A549 (cell line): ENCODE measurements around the gene EMSY. TPM values are rescaled to one million over a fixed set of nuclear protein-coding genes. Genes with fewer than 3 reads are reported as not detected.
"Not testable (repeated sequence)": the region's sequence is repeated elsewhere in the genome, so short reads cannot be mapped to it uniquely, and the experiment has no call there.

ENCODE experiments used
- ATAC-seq, 2 experiments: fragments of 200-7000 bp in 1 of 2; fragments of >200 bp in 1 of 2; cut with Nextera tagmentation in 1 of 2; cut with Tn5 transposase in 1 of 2; 3 replicates each; pipeline versions ENCODE4 v1.8.0 to v1.9.1; 2018 to 2020; ENCODE audit warnings: mild to moderate bottlenecking in 1 of 2, moderate library complexity in 1 of 2
- CTCF ChIA-PET: fragments of 300-600 bp; sonication (Branson Sonifier 250); formaldehyde crosslinking; extraction: SDS; loops from one replicate; lab custom pipeline; 2021; ENCODE audit warnings: antibody characterized with exemption, inconsistent platforms; lab: Yijun Ruan, JAX
- POLR2A ChIA-PET: fragments of 350-600 bp; formaldehyde crosslinking; extraction: SDS; loops from one replicate; lab custom pipeline; 2021; ENCODE audit warnings: antibody characterized with exemption, inconsistent platforms; lab: Yijun Ruan, JAX
- DNase-seq, 2 experiments: peaks; one replicate each; pipeline versions ENCODE4 v3.0.0 to v3.0.0-alpha.2; 2011 to 2016; ENCODE audit warnings: low read depth in 1 of 2, low spot score in 1 of 2
- FAIRE-seq: peaks from 2 replicates; lab custom pipeline; 2011; peaks lifted over from hg19 to GRCh38; lab: Jason Lieb, UNC
- H3K27ac ChIP-seq, 2 experiments: fragments of >200 bp; sonication (Bioruptor Twin); formaldehyde crosslinking; 3 replicates each; pipeline ENCODE4 v1.5.1; 2016 to 2017
- H3K4me1 ChIP-seq: fragments of >200 bp; sonication (Bioruptor Twin); formaldehyde crosslinking; 3 replicates; pipeline ENCODE4 v1.6.1; 2016
- H3K4me2 ChIP-seq: fragments of >200 bp; sonication (Bioruptor Twin); formaldehyde crosslinking; 3 replicates; pipeline ENCODE4 v1.6.1; 2016
- H3K4me3 ChIP-seq: fragments of >200 bp; sonication (Bioruptor Twin); formaldehyde crosslinking; 3 replicates; pipeline ENCODE4 v1.5.1; 2016
- H3K9me3 ChIP-seq: fragments of >200 bp; sonication (Bioruptor Twin); formaldehyde crosslinking; 3 replicates; pipeline ENCODE4 v1.6.1; 2016
- ATOH8 ChIP-seq: fragments of 250-450 bp; sonication (Bioruptor Pico); IDR thresholded peaks from 2 replicates; pipeline ENCODE4 v1.5.0; 2020; ENCODE audit warnings: low read depth, mild to moderate bottlenecking, moderate library complexity
- BCL3 ChIP-seq: fragments of >200 bp; sonication (Bioruptor Twin); formaldehyde crosslinking; IDR thresholded peaks from 3 replicates; pipeline ENCODE4 v1.6.1; 2016
- CBX8 ChIP-seq: fragments of 200-600 bp; sonication (generic); IDR thresholded peaks from 2 replicates; pipeline ENCODE4 v1.6.1; 2016
- CEBPB ChIP-seq, 2 experiments: fragments of >200 bp in 1 of 2; sonication (Bioruptor Twin) in 1 of 2; formaldehyde crosslinking in 1 of 2; IDR thresholded peaks; 2 replicates each; pipeline ENCODE4 v1.6.1; 2012 to 2016
- E2F6 ChIP-seq: IDR thresholded peaks from 2 replicates; pipeline ENCODE4 v1.6.1; 2012; ENCODE audit warnings: low read depth, borderline replicate concordance
- FOSB ChIP-seq: fragments of 250-450 bp; sonication (Bioruptor Pico); IDR thresholded peaks from 2 replicates; pipeline ENCODE4 v1.5.0; 2020; ENCODE audit warnings: mild to moderate bottlenecking, moderate library complexity
- HEYL ChIP-seq: fragments of 250-450 bp; sonication (Bioruptor Pico); IDR thresholded peaks from 2 replicates; pipeline ENCODE4 v1.8.0; 2021; ENCODE audit warnings: mild to moderate bottlenecking, moderate library complexity
- HMGXB4 ChIP-seq: fragments of 250-450 bp; sonication (Bioruptor Pico); IDR thresholded peaks from 2 replicates; pipeline ENCODE4 v1.5.0; 2021; ENCODE audit warnings: mild to moderate bottlenecking, moderate library complexity, borderline replicate concordance
- KDM1A ChIP-seq: fragments of 200-600 bp; sonication (generic); IDR thresholded peaks from 2 replicates; pipeline ENCODE4 v1.6.1; 2016; ENCODE audit warnings: low read depth, mild to moderate bottlenecking
- MAFK ChIP-seq: fragments of 450-650 bp; IDR thresholded peaks from 2 replicates; pipeline ENCODE4 v1.6.1; 2014; ENCODE audit not compliant: partially characterized antibody
- MAZ ChIP-seq: fragments of 150-350 bp; IDR thresholded peaks from 2 replicates; pipeline ENCODE4 v1.6.1; 2014; ENCODE audit warnings: antibody characterized with exemption, low read depth, low read length, borderline replicate concordance
- MYC ChIP-seq: IDR thresholded peaks from 2 replicates; pipeline ENCODE4 v1.6.1; 2012; ENCODE audit warnings: mild to moderate bottlenecking, inconsistent platforms, low read length, improper control_type of control experiment, borderline replicate concordance
- PBX3 ChIP-seq: IDR thresholded peaks from 2 replicates; pipeline ENCODE4 v1.6.1; 2012
- PHF8 ChIP-seq: fragments of 200-600 bp; sonication (generic); IDR thresholded peaks from 2 replicates; pipeline ENCODE4 v1.6.1; 2016; ENCODE audit warnings: low read depth, mild to moderate bottlenecking, antibody characterized with exemption, moderate library complexity, borderline replicate concordance
- RCOR1 ChIP-seq: fragments of 150-350 bp; IDR thresholded peaks from 2 replicates; pipeline ENCODE4 v1.6.1; 2014; ENCODE audit warnings: antibody characterized with exemption, low read length, low read depth
- RNF2 ChIP-seq: fragments of 200-600 bp; sonication (generic); IDR thresholded peaks from 2 replicates; pipeline ENCODE4 v1.6.1; 2016; ENCODE audit warnings: low read depth, mild to moderate bottlenecking, antibody characterized with exemption, moderate library complexity, borderline replicate concordance
- SMC3 ChIP-seq: fragments of >200 bp; sonication (Bioruptor Twin); formaldehyde crosslinking; IDR thresholded peaks from 3 replicates; pipeline ENCODE4 v1.6.1; 2018; ENCODE audit warnings: inconsistent platforms
- TFCP2L1 ChIP-seq: fragments of 250-450 bp; sonication (Bioruptor Pico); IDR thresholded peaks from 2 replicates; pipeline ENCODE4 v1.5.0; 2021; ENCODE audit warnings: mild to moderate bottlenecking
- TP53 ChIP-seq: fragments of 250-450 bp; sonication (Bioruptor Pico); IDR thresholded peaks from 2 replicates; pipeline ENCODE4 v1.5.0; 2021; ENCODE audit warnings: mild to moderate bottlenecking, moderate library complexity
- ZSCAN20 ChIP-seq: fragments of 250-450 bp; sonication (Bioruptor Pico); IDR thresholded peaks from 2 replicates; pipeline ENCODE4 v1.8.0; 2022; ENCODE audit warnings: mild to moderate bottlenecking, moderate library complexity
- WGBS: methylation state at CpG from one replicate; pipeline ENCODE4 v1.1.6; 2017; ENCODE audit errors: missing lambda C conversion rate; 5-methylcytosine and 5-hydroxymethylcytosine counted together
- polyA plus RNA-seq, 4 experiments: library from polyadenylated mRNA; depleted of rRNA in 3 of 4; stranded (reverse); fragments of >200 nt; fragmentation: RNase III in 1 of 4; extraction: RNeasy Plus Mini Kit Qiagen cat#74134 plus additional on column Dnase treatment in 1 of 4; gene quantifications; 2 replicates in 3 of 4; 3 replicates in 1 of 4; pipeline ENCODE4 v1.2.3, GENCODE V29; 2011 to 2017

Gene EMSY
- polyA plus RNA-seq, 2 of the 4 experiments (the other 2 are of a cell fraction): 11.2 to 23.0 TPM

GRCh38 chr11:76592961-76593360 is 148.1 kb downstream of the EMSY start:
- POLR2A ChIA-PET: no interaction called here
- Histone ChIP-seq H3K4me1 (0 out of 3 replicates have a peak, but pooled peaks cover 3% of the 10 kb centered on the region), H3K9me3 (0 out of 3 replicates have a peak, but pooled peaks cover 3% of the 10 kb centered on the region), H3K4me2 (no peak overlapping the region), H3K27ac (no peak overlapping the region), H3K4me3 (no peak overlapping the region)
- DNase-seq (no peak), ATAC-seq (no peak), FAIRE-seq (no peak)
- CTCF ChIA-PET: interaction anchor here (2.5 kb wide), 1 partner anchor 129 kb away, joined by 6 read pairs; no protein-coding TSS in a partner anchor
- WGBS: 46% methylated on average over 3 of the region's 3 CpGs
- TF ChIP-seq MAZ (no peak), TP53 (CRISPR knock-in tag) (no peak), PHF8 (no peak), ATOH8 (CRISPR knock-in tag) (no peak), KDM1A (no peak), MYC (no peak), HEYL (no peak), SMC3 (no peak), TFCP2L1 (no peak), BCL3 (no peak), PBX3 (no peak), CBX8 (no peak), HMGXB4 (CRISPR knock-in tag) (no peak), E2F6 (no peak), RNF2 (no peak), RCOR1 (no peak), CEBPB (IDR thresholded peaks at IDR 0.05) (no peak), FOSB (CRISPR knock-in tag) (no peak), MAFK (no peak), ZSCAN20 (CRISPR knock-in tag) (no peak)

- ATAC-seq, DNase-seq, FAIRE-seq: not testable (repeated sequence)
Measured at GRCh38 chr11:76595091-76595490, 150.3 kb downstream of the EMSY start.

More at GRCh38 chr11:76595091-76595490, 150.3 kb downstream of the EMSY start:
- H3K4me1 ChIP-seq, H3K4me3 ChIP-seq, H3K4me2 ChIP-seq, H3K9me3 ChIP-seq, POLR2A ChIA-PET, H3K27ac ChIP-seq: not testable (repeated sequence)
- WGBS: 76% methylated on average over 4 of the region's 4 CpGs
- CTCF ChIA-PET: interaction anchor here (1.0 kb wide), 1 partner anchor 15 kb away, joined by 3 read pairs; no protein-coding TSS in a partner anchor
